ES-I3 (cell line): ENCODE data around the gene COX4I2.
A peak's percentile ranks its signal among the peaks of the same experiment; 100 is the strongest.
"Not testable (repeated sequence)": the region's sequence is repeated elsewhere in the genome, so short reads cannot be mapped to it uniquely, and the experiment has no call there.

Experiments used
- H3K36me3 ChIP-seq: 2 replicates; pipeline ENCODE4 v1.6.1; 2013; ENCODE audit warnings: mild to moderate bottlenecking, low read length, control low read depth, moderate library complexity; ENCODE audit not compliant: insufficient read depth
- H3K4me1 ChIP-seq: 2 replicates; pipeline ENCODE4 v1.6.1; 2013; ENCODE audit warnings: mild to moderate bottlenecking, control low read depth, low read length; ENCODE audit not compliant: insufficient read depth
- H3K9ac ChIP-seq: 2 replicates; pipeline ENCODE4 v1.6.1; 2013; ENCODE audit warnings: low read depth, mild to moderate bottlenecking, low read length, moderate library complexity
- H3K9me3 ChIP-seq: 2 replicates; pipeline ENCODE4 v1.6.1; 2013; ENCODE audit warnings: mild to moderate bottlenecking, low read length, moderate library complexity; ENCODE audit not compliant: control insufficient read depth, insufficient read depth

The COX4I2 gene

DNA sequence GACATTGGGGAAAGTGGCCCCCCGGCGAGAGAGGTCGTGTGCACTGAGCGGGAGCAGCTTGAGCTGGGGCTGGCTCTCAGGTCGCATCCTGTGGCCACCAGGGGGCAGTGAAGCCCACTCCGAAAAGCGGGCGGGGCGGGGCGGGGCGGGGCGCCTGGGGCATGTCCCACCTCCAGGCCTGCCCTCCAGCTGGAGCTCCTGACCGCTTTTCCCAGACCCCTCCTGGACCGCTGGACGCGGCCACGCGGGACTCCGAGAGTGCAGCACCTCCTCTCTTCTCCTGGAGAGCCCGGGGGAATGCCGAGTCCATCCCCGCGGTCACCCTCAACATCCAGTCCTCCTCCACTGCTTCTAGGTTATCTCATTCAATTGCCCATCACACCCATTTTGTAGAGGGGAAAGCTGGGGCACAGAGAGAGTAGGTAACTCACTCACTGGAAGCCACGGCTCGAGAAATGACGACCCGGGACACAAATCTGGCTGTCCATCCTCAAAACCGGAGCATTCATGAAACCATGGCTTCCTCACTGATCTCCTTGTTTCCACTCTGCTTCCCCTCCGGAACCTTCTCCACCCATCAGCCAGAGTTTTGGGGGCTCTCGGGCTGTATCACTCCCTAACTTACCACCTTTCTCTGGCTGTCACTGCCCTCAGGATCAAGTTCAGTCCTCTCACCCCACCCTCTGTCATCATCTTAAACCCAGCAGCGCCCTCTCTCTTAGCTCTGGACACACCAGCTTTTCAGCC lies 24.1 kb downstream of the COX4I2 start:
- H3K9ac ChIP-seq: peak overlapping the region; percentile 42; the same call in 1 of the 2 replicates

DNA sequence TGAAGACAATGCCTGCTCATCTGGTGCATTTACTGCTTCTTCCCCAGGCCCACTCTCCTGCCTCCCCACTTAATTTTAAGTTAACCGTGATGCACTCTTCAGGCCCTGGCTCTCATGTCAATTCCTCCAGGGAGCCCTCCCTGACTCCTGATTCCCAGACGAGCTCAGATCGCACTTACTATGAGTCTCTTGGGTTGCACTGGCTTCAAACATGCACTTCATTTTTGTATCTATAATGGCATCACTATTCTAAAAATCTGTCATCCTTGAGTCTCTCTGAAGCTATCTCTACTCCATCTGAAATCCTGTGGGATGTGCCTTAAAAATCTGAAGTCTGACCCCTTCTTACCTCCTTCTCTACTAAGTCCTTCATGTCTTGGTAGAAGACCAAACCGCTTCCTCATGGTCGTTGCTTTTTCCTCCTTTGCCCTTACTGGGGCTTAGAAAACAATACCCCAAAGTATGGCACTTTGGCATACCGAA lies 24.7 kb downstream of the COX4I2 start:
- Histone ChIP-seq H3K9me3 (no peaks in the 10 kb centered on the region), H3K36me3 (peaks cover 9% of the 10 kb centered on the region; the same call in 1 of the 2 replicates), H3K4me1 (peaks cover 14% of the 10 kb centered on the region; the same call in 1 of the 2 replicates), H3K9ac (no peak overlapping the region)

More for the DNA sequence above, 24.1 kb downstream of the COX4I2 start:
- peaks cover 9% of the 10 kb centered on the region; the same call in 1 of the 2 replicates for H3K36me3 ChIP-seq
- peaks cover 14% of the 10 kb centered on the region; the same call in 1 of the 2 replicates for H3K4me1 ChIP-seq
- H3K9me3 ChIP-seq: no peaks in the 10 kb centered on the region

DNA sequence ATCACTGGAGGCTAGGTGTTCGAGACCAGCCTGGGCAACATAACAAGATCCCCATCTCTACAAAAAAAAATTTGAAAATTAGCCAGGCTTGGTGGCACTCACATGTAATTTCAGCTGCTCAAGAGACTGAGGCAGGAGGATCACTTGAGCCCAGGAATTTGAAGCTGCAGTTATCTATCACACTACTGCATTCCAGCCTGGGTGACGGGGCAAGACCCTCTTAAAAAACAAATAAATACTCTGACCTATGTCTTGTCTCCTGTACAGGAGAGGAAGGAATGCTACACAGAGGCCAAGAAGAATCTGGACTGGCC lies 25.8 kb downstream of the COX4I2 start:
- no peak overlapping the region for H3K9ac ChIP-seq
- H3K36me3 ChIP-seq: peaks cover 15% of the 10 kb centered on the region
- H3K4me1 ChIP-seq: peaks cover 14% of the 10 kb centered on the region; the same call in 1 of the 2 replicates
- H3K9me3 ChIP-seq: no peaks in the 10 kb centered on the region

DNA sequence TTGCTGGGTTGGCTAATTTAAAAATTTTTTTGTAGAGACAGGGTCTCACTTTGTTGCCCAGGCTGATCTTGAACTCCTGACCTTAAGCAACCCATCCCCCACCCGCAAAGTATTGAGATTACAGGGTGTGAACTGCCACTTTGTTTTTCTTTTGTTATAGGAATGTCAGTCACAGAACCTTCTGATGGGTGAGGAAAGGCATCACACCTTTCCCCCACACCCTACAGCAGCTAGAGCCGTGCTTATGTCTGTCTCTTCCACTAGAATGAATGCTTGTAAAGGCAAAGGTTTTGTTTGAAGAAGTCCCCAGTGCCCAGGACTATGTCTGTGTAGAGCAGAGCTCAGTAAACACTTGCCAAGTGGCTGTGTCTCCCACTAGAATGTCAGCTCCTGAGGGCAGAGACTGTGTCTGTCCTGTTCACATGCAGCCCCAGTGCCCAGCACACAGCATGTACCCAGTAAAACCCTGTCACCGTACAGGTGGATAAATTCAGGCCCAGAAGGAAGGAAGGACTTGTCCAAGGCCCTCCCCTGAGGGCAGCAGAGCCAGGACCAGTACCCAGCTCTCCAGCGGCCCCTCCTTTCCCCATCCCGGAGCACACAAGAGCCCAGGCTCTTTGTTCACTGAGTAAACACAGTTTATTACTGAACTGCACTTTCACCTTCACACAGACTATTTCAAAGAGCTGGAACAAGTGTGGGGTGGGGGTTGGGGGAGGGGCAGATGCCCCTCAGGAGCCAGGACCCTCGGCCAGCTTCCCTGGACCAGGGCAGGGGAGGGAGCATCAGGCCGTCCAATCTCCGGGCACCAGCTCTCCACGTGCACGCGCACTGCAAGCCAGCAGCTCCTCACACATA lies 26.4 kb downstream of the COX4I2 start:
- no peak overlapping the region for H3K9ac ChIP-seq
- H3K9me3 ChIP-seq: no peaks in the 10 kb centered on the region
- H3K4me1 ChIP-seq: peaks cover 14% of the 10 kb centered on the region; the same call in 1 of the 2 replicates
- H3K36me3 ChIP-seq: peaks cover 15% of the 10 kb centered on the region

GRCh38 chr20:31664696-31665354 lies 27.1 kb downstream of the COX4I2 start:
- H3K9me3 ChIP-seq: no peaks in the 10 kb centered on the region
- H3K9ac ChIP-seq: no peak overlapping the region
- peaks cover 14% of the 10 kb centered on the region; the same call in 1 of the 2 replicates for H3K4me1 ChIP-seq
- peaks cover 15% of the 10 kb centered on the region for H3K36me3 ChIP-seq

- H3K9me3 ChIP-seq: no peaks in the 10 kb centered on the region
- H3K36me3 ChIP-seq: peaks cover 15% of the 10 kb centered on the region
- peaks cover 14% of the 10 kb centered on the region; the same call in 1 of the 2 replicates for H3K4me1 ChIP-seq
- no peak overlapping the region for H3K9ac ChIP-seq
Measured at GRCh38 chr20:31665753-31666152, 28.0 kb downstream of the COX4I2 start.

- Histone ChIP-seq H3K36me3 (peaks cover 15% of the 10 kb centered on the region), H3K9me3 (no peaks in the 10 kb centered on the region), H3K4me1 (peaks cover 14% of the 10 kb centered on the region; the same call in 1 of the 2 replicates), H3K9ac (no peak overlapping the region)
Measured at GRCh38 chr20:31666258-31667042, 28.7 kb downstream of the COX4I2 start.

DNA sequence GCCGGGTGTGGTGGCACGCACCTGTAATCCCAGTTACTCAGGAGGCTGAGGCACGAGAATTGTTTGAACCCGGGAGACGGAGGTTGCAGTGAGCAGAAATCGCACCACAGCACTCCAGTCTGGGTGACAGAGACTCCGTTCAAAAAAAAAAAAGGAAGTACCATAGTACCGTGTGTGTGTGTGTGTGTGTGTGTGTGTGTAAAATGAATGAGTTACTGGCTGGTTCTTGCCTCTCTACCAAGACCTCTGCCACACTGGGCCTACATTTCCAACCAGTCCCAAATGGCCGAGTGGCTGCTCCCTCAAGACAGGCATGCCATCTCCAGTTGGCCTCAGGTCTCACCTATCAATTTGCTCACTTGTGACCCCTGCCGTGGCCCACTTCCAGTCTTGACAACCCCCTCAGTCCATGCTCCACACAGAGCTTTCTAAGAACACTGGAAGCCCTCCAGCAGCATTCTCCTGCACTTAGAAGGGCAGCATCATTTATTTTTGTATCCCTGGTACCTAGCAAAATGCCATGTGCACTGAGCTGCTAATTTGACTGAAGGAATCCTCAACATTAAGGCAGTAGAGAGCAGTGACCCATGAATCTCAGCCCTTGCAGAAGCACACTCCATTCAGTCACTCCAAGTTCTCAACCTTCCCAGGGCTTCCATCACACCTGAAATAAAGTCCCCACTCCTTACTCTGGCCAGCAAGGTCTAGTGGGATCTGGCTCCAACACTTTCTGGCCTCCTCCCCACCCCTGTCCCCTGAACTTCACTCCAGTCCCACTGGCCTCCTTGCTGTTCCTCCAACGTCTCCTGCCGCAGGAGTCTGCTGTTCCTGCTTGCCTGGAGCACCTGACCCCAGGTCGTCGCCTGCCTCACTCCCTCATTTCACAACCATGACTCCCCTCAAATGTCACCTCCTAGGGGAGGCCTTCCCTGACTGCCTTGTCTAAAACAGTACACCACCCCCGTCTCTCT lies 29.9 kb downstream of the COX4I2 start:
- Histone ChIP-seq H3K9me3 (no peaks in the 10 kb centered on the region), H3K4me1 (peaks cover 10% of the 10 kb centered on the region; the same call in 1 of the 2 replicates), H3K36me3 (peaks cover 15% of the 10 kb centered on the region), H3K9ac (no peak overlapping the region)

DNA sequence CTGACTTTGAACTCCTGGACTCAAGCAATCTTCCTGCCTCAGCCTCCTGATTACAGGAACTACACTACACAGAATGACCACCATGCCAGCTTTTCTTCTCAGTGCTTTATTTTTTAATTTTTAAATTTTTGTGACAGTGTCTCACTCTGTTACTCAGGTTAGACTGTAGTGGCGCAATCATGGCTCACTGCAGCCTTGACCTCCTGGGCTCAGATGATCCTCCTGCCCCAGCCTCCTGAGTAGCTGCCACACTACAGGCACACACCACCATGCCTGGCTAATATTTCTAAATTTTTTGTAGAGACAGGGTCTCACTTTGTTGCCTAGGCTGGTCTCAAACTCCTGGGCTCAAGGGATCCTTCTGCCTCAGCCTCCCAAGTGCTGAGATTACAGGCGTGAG lies 31.2 kb downstream of the COX4I2 start:
- H3K36me3 ChIP-seq: peaks cover 15% of the 10 kb centered on the region
- not testable (repeated sequence) for H3K4me1 ChIP-seq, H3K9me3 ChIP-seq, H3K9ac ChIP-seq

GRCh38 chr20:31669876-31670275 lies 32.2 kb downstream of the COX4I2 start:
- Histone ChIP-seq H3K9ac (no peak overlapping the region), H3K4me1 (peaks cover 6% of the 10 kb centered on the region; the same call in 1 of the 2 replicates), H3K36me3 (peaks cover 12% of the 10 kb centered on the region), H3K9me3 (no peaks in the 10 kb centered on the region)

DNA sequence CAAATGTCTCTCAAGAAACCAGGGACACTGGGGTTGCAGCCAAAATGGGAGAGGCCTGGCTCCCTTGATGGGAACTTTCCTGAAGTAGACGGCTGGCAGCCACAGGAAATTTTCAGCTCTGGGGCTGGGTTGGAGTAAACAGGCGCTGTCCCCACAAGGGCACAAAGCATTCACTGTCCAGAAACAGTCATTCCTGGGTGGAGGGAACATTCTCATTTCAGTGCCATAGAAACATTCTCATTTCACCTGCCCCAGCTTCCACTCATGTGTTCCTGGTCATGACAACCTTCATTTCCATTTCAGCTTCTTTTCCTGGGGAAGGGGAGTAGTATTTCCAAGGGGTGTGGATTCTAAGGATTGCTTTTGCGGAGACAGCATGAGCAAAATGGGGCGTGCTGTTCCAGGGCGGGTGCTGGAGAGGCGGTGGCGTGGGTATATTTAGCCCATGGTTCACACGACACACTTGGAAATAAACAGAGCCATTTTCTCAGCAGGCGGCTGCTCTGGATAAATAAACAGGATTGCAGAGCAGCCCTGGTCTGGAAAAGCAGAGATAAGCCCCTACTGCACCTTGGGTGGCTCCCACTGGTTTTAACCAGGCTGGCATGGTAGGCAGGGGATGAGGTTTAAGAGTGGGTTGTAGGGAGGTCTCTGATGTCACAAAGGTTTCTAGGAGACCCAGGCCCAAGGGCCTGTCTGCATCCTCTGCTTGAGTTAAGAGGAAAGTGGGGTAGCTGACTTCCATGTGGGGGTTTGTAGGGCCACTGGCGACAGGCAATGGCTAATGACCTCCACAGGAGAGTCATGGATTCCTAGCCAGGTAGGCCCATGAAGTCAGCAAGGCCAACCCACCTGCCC lies 32.9 kb downstream of the COX4I2 start:
- Histone ChIP-seq H3K36me3 (peaks cover 8% of the 10 kb centered on the region), H3K9ac (no peak overlapping the region), H3K4me1 (peaks cover 6% of the 10 kb centered on the region; the same call in 1 of the 2 replicates), H3K9me3 (no peaks in the 10 kb centered on the region)

GRCh38 chr20:31671324-31671723 lies 33.6 kb downstream of the COX4I2 start:
- Histone ChIP-seq H3K36me3 (peaks cover 6% of the 10 kb centered on the region; the same call in 1 of the 2 replicates), H3K4me1 (peaks cover 4% of the 10 kb centered on the region; the same call in 1 of the 2 replicates), H3K9me3 (no peaks in the 10 kb centered on the region), H3K9ac (no peak overlapping the region)
